Endothelial cell of umbilical vein (primary cell): ENCODE data around the gene SAMD11.

Experiments used
- POLR2A ChIP-seq: IDR thresholded peaks from 2 replicates; pipeline ENCODE4 v1.6.1; 2012; ENCODE audit warnings: low read depth, mild to moderate bottlenecking, control low read depth, low read length
- POLR2AphosphoS5 ChIP-seq: IDR thresholded peaks from 2 replicates; pipeline ENCODE4 v1.6.1; 2012; ENCODE audit warnings: low read depth, mild to moderate bottlenecking, control low read depth, low read length, moderate library complexity; ENCODE audit not compliant: insufficient read depth
- TF ChIP-seq, protein P1 (sequence below), 2 donors: IDR thresholded peaks; 1 replicate in 1 of 2; 2 replicates in 1 of 2; pipeline ENCODE4 v1.5.1; 2011; ENCODE audit warnings: low read length in 2 of 2, mild to moderate bottlenecking in 2 of 2, moderate library complexity in 2 of 2, control low read depth in 1 of 2, inconsistent platforms in 1 of 2, low read depth in 1 of 2; ENCODE audit not compliant: insufficient read depth in 1 of 2; ENCODE audit errors: extremely low read depth in 1 of 2

DNA sequence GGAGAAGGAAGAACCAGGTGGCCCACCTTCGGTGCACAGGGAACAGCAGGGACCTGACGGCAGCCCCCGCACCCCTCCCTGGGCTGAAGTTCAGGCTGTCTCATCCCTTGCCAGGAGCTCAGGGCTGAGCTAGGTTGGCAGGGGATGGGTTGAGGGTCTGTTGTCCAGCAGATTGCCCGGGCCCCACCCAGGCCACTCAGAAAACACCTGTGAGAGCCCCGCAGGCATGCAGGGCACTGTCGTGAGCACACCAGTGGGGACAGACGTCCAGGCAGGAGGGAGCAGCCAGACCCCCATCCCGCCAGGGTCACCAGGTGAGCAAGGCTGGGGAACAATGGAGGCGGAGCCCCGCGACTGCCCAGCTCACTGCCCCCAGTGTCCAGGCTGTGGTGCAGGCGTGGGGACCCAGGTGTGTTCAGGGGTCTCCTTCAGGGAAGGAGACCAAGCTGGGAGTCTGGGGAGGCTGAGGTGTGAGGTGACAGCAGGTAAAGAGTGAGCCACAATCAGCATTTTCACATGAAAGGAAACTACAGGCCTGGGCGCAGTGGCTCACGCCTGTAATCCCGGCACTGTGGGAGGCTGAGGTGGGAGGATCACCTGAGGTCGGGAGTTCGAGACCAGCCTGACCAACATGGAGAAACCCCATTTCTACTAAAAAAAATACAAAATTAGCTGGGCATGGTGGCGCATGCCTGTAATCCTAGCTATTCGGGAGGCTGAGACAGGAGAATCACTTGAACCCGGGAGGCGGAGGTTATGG, 9.4 kb upstream of the SAMD11 start:
- TF ChIP-seq, protein P1, sequence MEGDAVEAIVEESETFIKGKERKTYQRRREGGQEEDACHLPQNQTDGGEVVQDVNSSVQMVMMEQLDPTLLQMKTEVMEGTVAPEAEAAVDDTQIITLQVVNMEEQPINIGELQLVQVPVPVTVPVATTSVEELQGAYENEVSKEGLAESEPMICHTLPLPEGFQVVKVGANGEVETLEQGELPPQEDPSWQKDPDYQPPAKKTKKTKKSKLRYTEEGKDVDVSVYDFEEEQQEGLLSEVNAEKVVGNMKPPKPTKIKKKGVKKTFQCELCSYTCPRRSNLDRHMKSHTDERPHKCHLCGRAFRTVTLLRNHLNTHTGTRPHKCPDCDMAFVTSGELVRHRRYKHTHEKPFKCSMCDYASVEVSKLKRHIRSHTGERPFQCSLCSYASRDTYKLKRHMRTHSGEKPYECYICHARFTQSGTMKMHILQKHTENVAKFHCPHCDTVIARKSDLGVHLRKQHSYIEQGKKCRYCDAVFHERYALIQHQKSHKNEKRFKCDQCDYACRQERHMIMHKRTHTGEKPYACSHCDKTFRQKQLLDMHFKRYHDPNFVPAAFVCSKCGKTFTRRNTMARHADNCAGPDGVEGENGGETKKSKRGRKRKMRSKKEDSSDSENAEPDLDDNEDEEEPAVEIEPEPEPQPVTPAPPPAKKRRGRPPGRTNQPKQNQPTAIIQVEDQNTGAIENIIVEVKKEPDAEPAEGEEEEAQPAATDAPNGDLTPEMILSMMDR (IDR thresholded peaks at IDR 0.05; ENCODE audit: extremely low read depth in 1 of 2, insufficient read depth in 1 of 2, low read depth in 1 of 2, low read length in 2 of 2), result no peak
- no peak for TF ChIP-seq POLR2AphosphoS5
- no peak for TF ChIP-seq POLR2A
